Esophagus muscularis mucosa (tissue), 4 donors: Measurements from ENCODE around the gene AGAP1. TPM values are rescaled to one million over a fixed set of nuclear protein-coding genes. Genes with fewer than 3 reads are reported as not detected.

ENCODE experiments used
- DNase-seq: peaks from one replicate; pipeline ENCODE4 v3.0.0-alpha.2; 2017; ENCODE audit errors: extremely low spot score
- H3K27ac ChIP-seq, 4 donors: fragments of 200-600 bp; sonication (generic); replicated peaks in 1 of 4; 1 replicate in 3 of 4; 2 replicates in 1 of 4; pipeline ENCODE4 v1.5.1; 2016 to 2019; ENCODE audit warnings: mild to moderate bottlenecking in 1 of 4
- H3K27me3 ChIP-seq, 4 donors: fragments of 200-600 bp; sonication (generic); one replicate each; pipeline versions ENCODE4 v1.5.1 to v1.6.0; 2016 to 2019
- H3K36me3 ChIP-seq, 4 donors: fragments of 200-600 bp; sonication (generic); one replicate each; pipeline ENCODE4 v1.5.1; 2016 to 2019
- H3K4me1 ChIP-seq, 4 donors: fragments of 200-600 bp; sonication (generic); one replicate each; pipeline ENCODE4 v1.5.1; 2016 to 2019
- H3K4me3 ChIP-seq, 4 donors: fragments of 200-600 bp; sonication (generic); 1 replicate in 2 of 4; 2 replicates in 2 of 4; pipeline ENCODE4 v1.5.1; 2016 to 2019; ENCODE audit warnings: mild to moderate bottlenecking in 4 of 4, moderate library complexity in 1 of 4
- H3K9me3 ChIP-seq, 4 donors: fragments of 200-600 bp; sonication (generic); 1 replicate in 3 of 4; 2 replicates in 1 of 4; pipeline ENCODE4 v1.5.1; 2016 to 2019
- CTCF ChIP-seq, 3 experiments: fragments of 200-600 bp in 2 of 3; fragments of 450-650 bp in 1 of 3; sonication (generic) in 2 of 3; IDR thresholded peaks; one replicate each; pipeline ENCODE4 v1.5.1; 2017 to 2019; ENCODE audit warnings: antibody characterized with exemption in 3 of 3, mild to moderate bottlenecking in 2 of 3, moderate library complexity in 1 of 3
- EP300 ChIP-seq: sonication (generic); formaldehyde crosslinking; IDR thresholded peaks from one replicate; pipeline ENCODE4 v1.6.1; 2017; ENCODE audit warnings: antibody characterized with exemption
- POLR2A ChIP-seq: fragments of 450-650 bp; IDR thresholded peaks from one replicate; pipeline ENCODE4 v1.6.1; 2017; ENCODE audit warnings: antibody characterized with exemption, moderate library complexity, mild to moderate bottlenecking, low read depth
- POLR2AphosphoS5 ChIP-seq, 2 donors: sonication (generic); formaldehyde crosslinking; IDR thresholded peaks; one replicate each; pipeline ENCODE4 v1.6.1; 2017; ENCODE audit warnings: antibody characterized with exemption in 2 of 2
- WGBS: methylation state at CpG from one replicate; pipeline ENCODE4 v1.1.5; 2018; 5-methylcytosine and 5-hydroxymethylcytosine counted together
- intact Hi-C: fragments of 100-400 bp; cut with DNase I; formaldehyde crosslinking; loops from one replicate; pipeline ENCODE4 v1.15.1; 2023
- total RNA-seq, 4 donors: library from RNA; depleted of rRNA; stranded (reverse); fragments of >200 nt; gene quantifications; one replicate each; pipeline versions ENCODE4 v1.1.0 to v1.2.1, GENCODE V29; 2016

The AGAP1 gene
- total RNA-seq, 4 donors from 2014 or later = 37.9 to 62.4 (median 47.2) TPM

GRCh38 chr2:235479604-235480003, 14.2 kb upstream of the AGAP1 start:
- H3K9me3 ChIP-seq = no peaks in the 10 kb centered on the region
- H3K4me1 ChIP-seq = peaks cover 0 to 19% (median 17%) of the 10 kb centered on the region in 4 donors
- no peak for TF ChIP-seq POLR2AphosphoS5 (IDR thresholded peaks at IDR 0.05)
- TF ChIP-seq POLR2A = no peak
- TF ChIP-seq CTCF (IDR thresholded peaks at IDR 0.05) = no peak
- TF ChIP-seq EP300 = no peak
- 83% methylated on average over 11 of the region's 11 CpGs for WGBS
- no peak overlapping the region for H3K4me3 ChIP-seq
- no peak overlapping the region for H3K27ac ChIP-seq
- intact Hi-C loops = no loop called here
- no peak for DNase-seq
- no peaks in the 10 kb centered on the region for H3K36me3 ChIP-seq
- H3K27me3 ChIP-seq = no peaks in the 10 kb centered on the region

GRCh38 chr2:235480614-235481013, 13.2 kb upstream of the AGAP1 start:
- intact Hi-C loops = no loop called here
- no peak for DNase-seq
- no peak overlapping the region for H3K27ac ChIP-seq
- no peaks in the 10 kb centered on the region for H3K36me3 ChIP-seq
- no peaks in the 10 kb centered on the region for H3K9me3 ChIP-seq
- no peak overlapping the region for H3K4me3 ChIP-seq
- WGBS = 85% methylated on average over 4 of the region's 4 CpGs
- H3K27me3 ChIP-seq = no peaks in the 10 kb centered on the region
- no peak for TF ChIP-seq POLR2AphosphoS5 (IDR thresholded peaks at IDR 0.05)
- no peak for TF ChIP-seq EP300
- no peak for TF ChIP-seq CTCF (IDR thresholded peaks at IDR 0.05)
- TF ChIP-seq POLR2A = no peak
- H3K4me1 ChIP-seq = peaks cover 0 to 19% (median 17%) of the 10 kb centered on the region in 4 donors

GRCh38 chr2:235483313-235483712, 10.5 kb upstream of the AGAP1 start:
- intact Hi-C loops = no loop called here
- H3K27me3 ChIP-seq = no peaks in the 10 kb centered on the region
- no peaks in the 10 kb centered on the region for H3K9me3 ChIP-seq
- no peak for DNase-seq
- no peak overlapping the region for H3K27ac ChIP-seq
- WGBS = 70% methylated on average over 4 of the region's 4 CpGs
- peaks cover 0 to 16% (median 15%) of the 10 kb centered on the region in 4 donors for H3K4me1 ChIP-seq
- H3K36me3 ChIP-seq = no peaks in the 10 kb centered on the region
- no peak overlapping the region for H3K4me3 ChIP-seq
- TF ChIP-seq EP300 = no peak
- TF ChIP-seq POLR2AphosphoS5 (IDR thresholded peaks at IDR 0.05) = no peak
- TF ChIP-seq CTCF (IDR thresholded peaks at IDR 0.05) = no peak
- no peak for TF ChIP-seq POLR2A

GRCh38 chr2:235485362-235485761, 8.5 kb upstream of the AGAP1 start:
- intact Hi-C loops = no loop called here
- DNase-seq = no peak
- no peaks in the 10 kb centered on the region for H3K4me1 ChIP-seq
- H3K27ac ChIP-seq = no peak overlapping the region
- no peaks in the 10 kb centered on the region for H3K27me3 ChIP-seq
- H3K9me3 ChIP-seq = no peaks in the 10 kb centered on the region
- no peaks in the 10 kb centered on the region for H3K36me3 ChIP-seq
- 90% methylated on average over 5 of the region's 5 CpGs for WGBS
- H3K4me3 ChIP-seq = no peak overlapping the region
- no peak for TF ChIP-seq EP300
- TF ChIP-seq CTCF (IDR thresholded peaks at IDR 0.05) = no peak
- TF ChIP-seq POLR2AphosphoS5 (IDR thresholded peaks at IDR 0.05) = no peak
- TF ChIP-seq POLR2A = no peak

- DNase-seq = no peak
- TF ChIP-seq CTCF (IDR thresholded peaks at IDR 0.05) = no peak
- no peak for TF ChIP-seq POLR2A
- TF ChIP-seq EP300 = no peak
- H3K36me3 ChIP-seq = no peaks in the 10 kb centered on the region
- H3K9me3 ChIP-seq = peaks cover 0 to 6% (median 0%) of the 10 kb centered on the region in 4 donors
- no peak overlapping the region for H3K4me3 ChIP-seq
- no peaks in the 10 kb centered on the region for H3K27me3 ChIP-seq
- 100% methylated on average over 1 of the region's 1 CpG for WGBS
- H3K27ac ChIP-seq = no peak overlapping the region
- H3K4me1 ChIP-seq = no peaks in the 10 kb centered on the region
- intact Hi-C loops = no loop called here
Measured at GRCh38 chr2:235486729-235487128, 7.1 kb upstream of the AGAP1 start.
